Liver (tissue), 9 donors: ENCODE results near the gene ZNF778. TPM values are rescaled to one million over a fixed set of nuclear protein-coding genes. Genes with fewer than 3 reads are reported as not detected.

Source experiments
- DNase-seq: peaks from one replicate; pipeline ENCODE4 v3.0.0-alpha.2; 2017; ENCODE audit warnings: low spot score
- H3K27ac ChIP-seq, 2 donors: one replicate each; pipeline ENCODE4 v1.7.0; 2013; ENCODE audit warnings: inconsistent platforms in 2 of 2, low read length in 2 of 2, control low read depth in 1 of 2, low read depth in 1 of 2, mild to moderate bottlenecking in 1 of 2
- H3K27me3 ChIP-seq, 4 donors: one replicate each; pipeline versions ENCODE4 v1.6.1 to v1.7.0; 2013; ENCODE audit warnings: low read length in 3 of 4, inconsistent platforms in 1 of 4, mild to moderate bottlenecking in 1 of 4, moderate library complexity in 1 of 4; ENCODE audit not compliant: control insufficient read depth in 4 of 4, insufficient read depth in 4 of 4
- H3K36me3 ChIP-seq, 4 donors: one replicate each; pipeline versions ENCODE4 v1.6.1 to v1.7.0; 2013; ENCODE audit warnings: low read length in 3 of 4, mild to moderate bottlenecking in 3 of 4, low read depth in 1 of 4, moderate library complexity in 1 of 4; ENCODE audit not compliant: control insufficient read depth in 4 of 4, insufficient read depth in 3 of 4
- H3K4me1 ChIP-seq, 4 donors: one replicate each; pipeline versions ENCODE4 v1.6.1 to v1.7.0; 2013; ENCODE audit warnings: low read length in 3 of 4, mild to moderate bottlenecking in 3 of 4, moderate library complexity in 1 of 4; ENCODE audit not compliant: control insufficient read depth in 4 of 4, insufficient read depth in 4 of 4
- H3K4me3 ChIP-seq, 3 donors: one replicate each; pipeline versions ENCODE4 v1.6.1 to v1.7.0; 2013; ENCODE audit warnings: low read length in 3 of 3, control low read depth in 1 of 3, low read depth in 1 of 3, mild to moderate bottlenecking in 1 of 3
- H3K9ac ChIP-seq, 2 donors: one replicate each; pipeline ENCODE4 v1.7.0; 2013; ENCODE audit warnings: low read length in 2 of 2, mild to moderate bottlenecking in 2 of 2, moderate library complexity in 2 of 2, control low read depth in 1 of 2, low read depth in 1 of 2
- H3K9me3 ChIP-seq, 4 donors: one replicate each; pipeline versions ENCODE4 v1.6.1 to v1.7.0; 2013; ENCODE audit warnings: low read length in 3 of 4; ENCODE audit not compliant: control insufficient read depth in 4 of 4
- ATF3 ChIP-seq: IDR thresholded peaks from 2 replicates; pipeline ENCODE4 v1.6.1; 2016; ENCODE audit warnings: antibody characterized with exemption
- CTCF ChIP-seq: fragments of 150-350 bp; IDR thresholded peaks from 2 replicates; pipeline ENCODE4 v1.5.1; 2017; ENCODE audit warnings: improper control_type of control experiment, low read depth, low read length; ENCODE audit not compliant: missing input control
- EGR1 ChIP-seq, 2 donors: IDR thresholded peaks; 2 replicates each; pipeline ENCODE4 v1.6.1; 2016 to 2018; ENCODE audit warnings: antibody characterized with exemption in 2 of 2, low read depth in 2 of 2
- FOXA1 ChIP-seq: IDR thresholded peaks from 2 replicates; pipeline ENCODE4 v1.6.1; 2016; ENCODE audit warnings: antibody characterized with exemption
- FOXA2 ChIP-seq: IDR thresholded peaks from 2 replicates; pipeline ENCODE4 v1.6.1; 2016; ENCODE audit warnings: antibody characterized with exemption
- GABPA ChIP-seq, 2 donors: IDR thresholded peaks in 1 of 2; conservative IDR thresholded peaks in 1 of 2; 2 replicates each; pipeline ENCODE4 v1.6.1; 2016; ENCODE audit warnings: antibody characterized with exemption in 2 of 2, mild to moderate bottlenecking in 1 of 2, moderate library complexity in 1 of 2
- HNF4G ChIP-seq: IDR thresholded peaks from 2 replicates; pipeline ENCODE4 v1.6.1; 2016; ENCODE audit warnings: antibody characterized with exemption
- JUND ChIP-seq, 2 donors: IDR thresholded peaks; 2 replicates each; pipeline ENCODE4 v1.6.1; 2016; ENCODE audit warnings: antibody characterized with exemption in 2 of 2
- MAX ChIP-seq: IDR thresholded peaks from 2 replicates; pipeline ENCODE4 v1.6.1; 2016; ENCODE audit warnings: antibody characterized with exemption
- NR2F2 ChIP-seq: IDR thresholded peaks from 2 replicates; pipeline ENCODE4 v1.6.1; 2016; ENCODE audit warnings: antibody characterized with exemption
- RAD21 ChIP-seq, 2 donors: IDR thresholded peaks; 2 replicates each; pipeline ENCODE4 v1.6.1; 2016; ENCODE audit warnings: antibody characterized with exemption in 2 of 2, mild to moderate bottlenecking in 2 of 2
- SP1 ChIP-seq: IDR thresholded peaks from 2 replicates; pipeline ENCODE4 v1.6.1; 2018; ENCODE audit warnings: antibody characterized with exemption, mild to moderate bottlenecking
- TAF1 ChIP-seq: conservative IDR thresholded peaks from 2 replicates; pipeline ENCODE4 v1.6.1; 2016; ENCODE audit warnings: antibody characterized with exemption, mild to moderate bottlenecking
- YY1 ChIP-seq: IDR thresholded peaks from 2 replicates; pipeline ENCODE4 v1.6.1; 2016; ENCODE audit warnings: antibody characterized with exemption, mild to moderate bottlenecking
- WGBS: extraction: QIAGEN DNeasy Blood & Tissue Kit; methylation state at CpG from one replicate; pipeline ENCODE4 v1.1.7; 2013; 5-methylcytosine and 5-hydroxymethylcytosine counted together
- polyA plus RNA-seq, 2 donors: library from polyadenylated mRNA; stranded (reverse) in 1 of 2; unstranded in 1 of 2; fragments of 200-250 nt in 1 of 2; fragments of >200 nt in 1 of 2; fragmentation: Nextera tagmentation in 1 of 2; extraction: Ambion mirVana in 1 of 2; gene quantifications; one replicate each; pipeline versions ENCODE4 v1.2.1 to v1.2.3, GENCODE V29; 2013 to 2015
- total RNA-seq, 2 donors: library from RNA; depleted of rRNA; stranded (reverse); fragments of >200 nt; gene quantifications; one replicate each; pipeline ENCODE4 v1.2.3, GENCODE V29; 2014
- TF ChIP-seq, protein P1 (sequence below): IDR thresholded peaks from 2 replicates; pipeline ENCODE4 v1.6.1; 2016; ENCODE audit warnings: antibody characterized with exemption
- TF ChIP-seq, protein P2 (sequence below): IDR thresholded peaks from 2 replicates; pipeline ENCODE4 v1.6.1; 2016; ENCODE audit warnings: antibody characterized with exemption, mild to moderate bottlenecking
- donor health status: healthy.
- donor health status: healthy.
- donor health status: healthy.
- donor health status: healthy.
- donor health status: healthy.

The ZNF778 gene
- total and polyA plus RNA-seq, 4 donors: 0.75 to 9.2 (median 4.2) TPM

GRCh38 chr16:89273741-89274472 lies 56.4 kb downstream of the ZNF778 start:
- H3K4me3 ChIP-seq: no peak overlapping the region
- no peak overlapping the region for H3K27ac ChIP-seq
- no peak overlapping the region for H3K9ac ChIP-seq
- H3K4me1 ChIP-seq: no peaks in the 10 kb centered on the region
- WGBS: 96% methylated on average over 19 of the region's 19 CpGs
- peaks cover 11 to 68% (median 25%) of the 10 kb centered on the region in 4 donors for H3K36me3 ChIP-seq
- DNase-seq: no peak
- H3K27me3 ChIP-seq: no peaks in the 10 kb centered on the region
- no peak for TF ChIP-seq JUND (IDR thresholded peaks at IDR 0.05)
- TF ChIP-seq SP1: no peak
- TF ChIP-seq, protein P1, sequence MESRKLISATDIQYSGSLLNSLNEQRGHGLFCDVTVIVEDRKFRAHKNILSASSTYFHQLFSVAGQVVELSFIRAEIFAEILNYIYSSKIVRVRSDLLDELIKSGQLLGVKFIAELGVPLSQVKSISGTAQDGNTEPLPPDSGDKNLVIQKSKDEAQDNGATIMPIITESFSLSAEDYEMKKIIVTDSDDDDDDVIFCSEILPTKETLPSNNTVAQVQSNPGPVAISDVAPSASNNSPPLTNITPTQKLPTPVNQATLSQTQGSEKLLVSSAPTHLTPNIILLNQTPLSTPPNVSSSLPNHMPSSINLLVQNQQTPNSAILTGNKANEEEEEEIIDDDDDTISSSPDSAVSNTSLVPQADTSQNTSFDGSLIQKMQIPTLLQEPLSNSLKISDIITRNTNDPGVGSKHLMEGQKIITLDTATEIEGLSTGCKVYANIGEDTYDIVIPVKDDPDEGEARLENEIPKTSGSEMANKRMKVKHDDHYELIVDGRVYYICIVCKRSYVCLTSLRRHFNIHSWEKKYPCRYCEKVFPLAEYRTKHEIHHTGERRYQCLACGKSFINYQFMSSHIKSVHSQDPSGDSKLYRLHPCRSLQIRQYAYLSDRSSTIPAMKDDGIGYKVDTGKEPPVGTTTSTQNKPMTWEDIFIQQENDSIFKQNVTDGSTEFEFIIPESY: no peak
- no peak for TF ChIP-seq HNF4G
- no peak for TF ChIP-seq GABPA (IDR thresholded peaks at IDR 0.05 in 1 of 2, conservative IDR thresholded peaks at IDR 0.05 in 1 of 2)
- no peak for TF ChIP-seq RAD21 (IDR thresholded peaks at IDR 0.05)
- no peaks in the 10 kb centered on the region for H3K9me3 ChIP-seq

- peaks cover 10 to 62% (median 24%) of the 10 kb centered on the region in 4 donors for H3K36me3 ChIP-seq
- H3K4me3 ChIP-seq: no peak overlapping the region
- H3K4me1 ChIP-seq: no peaks in the 10 kb centered on the region
- no peak overlapping the region for H3K27ac ChIP-seq
- 93% methylated on average over 30 of the region's 30 CpGs for WGBS
- no peak overlapping the region for H3K9ac ChIP-seq
- TF ChIP-seq HNF4G (no peak), NR2F2 (no peak), EGR1 (IDR thresholded peaks at IDR 0.05; ENCODE audit: low read depth in 2 of 2) (no peak), FOXA1 (no peak), MAX (no peak), YY1 (no peak)
- no peak for DNase-seq
- no peaks in the 10 kb centered on the region for H3K27me3 ChIP-seq
- H3K9me3 ChIP-seq: no peaks in the 10 kb centered on the region
Measured at GRCh38 chr16:89274561-89275283, 57.2 kb downstream of the ZNF778 start.

- Histone ChIP-seq H3K36me3 (peaks cover 6 to 59% (median 22%) of the 10 kb centered on the region in 4 donors), H3K4me1 (no peaks in the 10 kb centered on the region), H3K4me3 (no peak overlapping the region), H3K9ac (no peak overlapping the region), H3K9me3 (no peaks in the 10 kb centered on the region), H3K27me3 (no peaks in the 10 kb centered on the region), H3K27ac (no peak overlapping the region)
- no peak for DNase-seq
- 94% methylated on average over 11 of the region's 11 CpGs for WGBS
- TF ChIP-seq EGR1 (IDR thresholded peaks at IDR 0.05; ENCODE audit: low read depth in 2 of 2): no peak
- no peak for TF ChIP-seq FOXA2
- no peak for TF ChIP-seq SP1
- TF ChIP-seq, protein P2, sequence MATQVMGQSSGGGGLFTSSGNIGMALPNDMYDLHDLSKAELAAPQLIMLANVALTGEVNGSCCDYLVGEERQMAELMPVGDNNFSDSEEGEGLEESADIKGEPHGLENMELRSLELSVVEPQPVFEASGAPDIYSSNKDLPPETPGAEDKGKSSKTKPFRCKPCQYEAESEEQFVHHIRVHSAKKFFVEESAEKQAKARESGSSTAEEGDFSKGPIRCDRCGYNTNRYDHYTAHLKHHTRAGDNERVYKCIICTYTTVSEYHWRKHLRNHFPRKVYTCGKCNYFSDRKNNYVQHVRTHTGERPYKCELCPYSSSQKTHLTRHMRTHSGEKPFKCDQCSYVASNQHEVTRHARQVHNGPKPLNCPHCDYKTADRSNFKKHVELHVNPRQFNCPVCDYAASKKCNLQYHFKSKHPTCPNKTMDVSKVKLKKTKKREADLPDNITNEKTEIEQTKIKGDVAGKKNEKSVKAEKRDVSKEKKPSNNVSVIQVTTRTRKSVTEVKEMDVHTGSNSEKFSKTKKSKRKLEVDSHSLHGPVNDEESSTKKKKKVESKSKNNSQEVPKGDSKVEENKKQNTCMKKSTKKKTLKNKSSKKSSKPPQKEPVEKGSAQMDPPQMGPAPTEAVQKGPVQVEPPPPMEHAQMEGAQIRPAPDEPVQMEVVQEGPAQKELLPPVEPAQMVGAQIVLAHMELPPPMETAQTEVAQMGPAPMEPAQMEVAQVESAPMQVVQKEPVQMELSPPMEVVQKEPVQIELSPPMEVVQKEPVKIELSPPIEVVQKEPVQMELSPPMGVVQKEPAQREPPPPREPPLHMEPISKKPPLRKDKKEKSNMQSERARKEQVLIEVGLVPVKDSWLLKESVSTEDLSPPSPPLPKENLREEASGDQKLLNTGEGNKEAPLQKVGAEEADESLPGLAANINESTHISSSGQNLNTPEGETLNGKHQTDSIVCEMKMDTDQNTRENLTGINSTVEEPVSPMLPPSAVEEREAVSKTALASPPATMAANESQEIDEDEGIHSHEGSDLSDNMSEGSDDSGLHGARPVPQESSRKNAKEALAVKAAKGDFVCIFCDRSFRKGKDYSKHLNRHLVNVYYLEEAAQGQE: no peak
- no peak for TF ChIP-seq GABPA (IDR thresholded peaks at IDR 0.05 in 1 of 2, conservative IDR thresholded peaks at IDR 0.05 in 1 of 2)
- no peak for TF ChIP-seq CTCF
- no peak for TF ChIP-seq TAF1
- TF ChIP-seq JUND (IDR thresholded peaks at IDR 0.05): no peak
- TF ChIP-seq, protein P1: no peak
- TF ChIP-seq YY1: no peak
- no peak for TF ChIP-seq NR2F2
- no peak for TF ChIP-seq RAD21 (IDR thresholded peaks at IDR 0.05)
- TF ChIP-seq ATF3: no peak
Measured at GRCh38 chr16:89275284-89275584, 57.7 kb downstream of the ZNF778 start.
